Measurements from ENCODE around the gene UBQLN4.

- no peak for TF ChIP-seq POLR2AphosphoS5 (IDR thresholded peaks at IDR 0.05)
- TF ChIP-seq CTCF (IDR thresholded peaks at IDR 0.05) = no peak
These were observed 48.3 kb upstream of the UBQLN4 start for GRCh38 chr1:156101880-156102279.
